ENCODE results near the gene USP19.

Gene USP19

GRCh38 chr3:49110780-49111179 lies 9.8 kb downstream of the USP19 start:
- no peak for DNase-seq (ENCODE audit: low spot score)
- POLR2A ChIA-PET (ENCODE audit: low non-redundant PET): interaction anchor here (0.8 kb wide), 1 partner anchor 16 kb away, joined by 3 read pairs; no protein-coding TSS in a partner anchor
- CTCF ChIA-PET: no interaction called here
- H3K27ac ChIP-seq: peak overlapping the region; percentile 49
- TF ChIP-seq CTCF (conservative IDR thresholded peaks at IDR 0.05; ENCODE audit: low read depth): no peak

GRCh38 chr3:49108346-49108745 lies 12.3 kb downstream of the USP19 start:
- no peak for TF ChIP-seq CTCF (conservative IDR thresholded peaks at IDR 0.05; ENCODE audit: low read depth)
- POLR2A ChIA-PET (ENCODE audit: low non-redundant PET): interaction anchor here (0.8 kb wide), 1 partner anchor 14 kb away, joined by 3 read pairs; the partner anchor contains the start of gene QRICH1
- no peak for DNase-seq (ENCODE audit: low spot score)
- peak overlapping the region; percentile 49 for H3K27ac ChIP-seq
- CTCF ChIA-PET: interaction anchor here (0.6 to 1.4 kb wide), 2 partner anchors 14 to 354 kb away, joined by 3 to 4 read pairs; no protein-coding TSS in a partner anchor

GRCh38 chr3:49104427-49105291 lies 16.0 kb downstream of the USP19 start, which contains the start of gene QARS1:
Gene QARS1, minus strand, starts transcription at chr3:49104757. Its CDS starts 24 bp downstream, at chr3:49104733.
- H3K27ac ChIP-seq: peak within 1 kb of the TSS; percentile 83
- POLR2A ChIA-PET (ENCODE audit: low non-redundant PET): interaction anchor here (0.7 kb wide), 1 partner anchor 505 kb away, joined by 3 read pairs; no protein-coding TSS in a partner anchor
- peak; percentile 92 for DNase-seq (ENCODE audit: low spot score)
- CTCF ChIA-PET: interaction anchor here (0.6 to 0.7 kb wide), 2 partner anchors 10 to 54 kb away, joined by 3 to 4 read pairs; no protein-coding TSS in a partner anchor
- no peak for TF ChIP-seq CTCF (conservative IDR thresholded peaks at IDR 0.05; ENCODE audit: low read depth)

- CTCF ChIA-PET: interaction anchor here (0.5 to 0.7 kb wide), 3 partner anchors 9 to 259 kb away, joined by 3 to 4 read pairs (median 3); no protein-coding TSS in a partner anchor
- H3K27ac ChIP-seq: peak overlapping the region; percentile 83
- no peak for DNase-seq (ENCODE audit: low spot score)
- POLR2A ChIA-PET (ENCODE audit: low non-redundant PET): interaction anchor here (0.7 kb wide), 1 partner anchor 506 kb away, joined by 3 read pairs; no protein-coding TSS in a partner anchor
- no peak for TF ChIP-seq CTCF (conservative IDR thresholded peaks at IDR 0.05; ENCODE audit: low read depth)
These were observed 16.6 kb downstream of the USP19 start for GRCh38 chr3:49104052-49104426.

GRCh38 chr3:49100046-49100615 lies 20.5 kb downstream of the USP19 start:
- no peak for DNase-seq (ENCODE audit: low spot score)
- TF ChIP-seq CTCF (conservative IDR thresholded peaks at IDR 0.05; ENCODE audit: low read depth): no peak
- ChIA-PET POLR2A (ENCODE audit: low non-redundant PET) (no interaction called here), CTCF (no interaction called here)
- H3K27ac ChIP-seq: peak overlapping the region; percentile 62

GRCh38 chr3:49098910-49099630 lies 21.6 kb downstream of the USP19 start:
- ChIA-PET POLR2A (ENCODE audit: low non-redundant PET) (no interaction called here), CTCF (no interaction called here)
- peak overlapping the region; percentile 62 for H3K27ac ChIP-seq
- no peak for DNase-seq (ENCODE audit: low spot score)
- no peak for TF ChIP-seq CTCF (conservative IDR thresholded peaks at IDR 0.05; ENCODE audit: low read depth)
